SJSA1 (cell line): ENCODE results near the gene PITX3. TPM values are rescaled to one million over a fixed set of nuclear protein-coding genes. Genes with fewer than 3 reads are reported as not detected.
A peak's percentile ranks its signal among the peaks of the same experiment; 100 is the strongest.

Experiments used
- DNase-seq, 2 experiments: peaks; one replicate each; pipeline ENCODE4 v3.0.0-alpha.2; 2015 to 2020; ENCODE audit warnings: low spot score in 2 of 2, low read depth in 1 of 2
- H3K27ac ChIP-seq: fragments of 250-450 bp; sonication (Bioruptor Pico); 2 replicates; pipeline ENCODE4 v1.5.1; 2020; ENCODE audit warnings: mild to moderate bottlenecking, moderate library complexity
- H3K27me3 ChIP-seq: fragments of 250-450 bp; sonication (Bioruptor Pico); replicated peaks from 2 replicates; pipeline ENCODE4 v1.5.1; 2020; ENCODE audit warnings: mild to moderate bottlenecking, moderate library complexity
- H3K36me3 ChIP-seq: fragments of 250-450 bp; sonication (Bioruptor Pico); 2 replicates; pipeline ENCODE4 v1.5.1; 2020; ENCODE audit warnings: mild to moderate bottlenecking
- H3K4me1 ChIP-seq: fragments of 250-450 bp; sonication (Bioruptor Pico); replicated peaks from 2 replicates; pipeline ENCODE4 v1.6.1; 2021; ENCODE audit warnings: mild to moderate bottlenecking
- H3K4me3 ChIP-seq: fragments of 250-450 bp; sonication (Bioruptor Pico); 2 replicates; pipeline ENCODE4 v1.5.1; 2020; ENCODE audit warnings: mild to moderate bottlenecking
- H3K9me3 ChIP-seq: fragments of 250-450 bp; sonication (Bioruptor Pico); replicated peaks from 2 replicates; pipeline ENCODE4 v1.5.1; 2020; ENCODE audit warnings: mild to moderate bottlenecking
- total RNA-seq: library from RNA; depleted of rRNA; stranded (reverse); fragments of >200 nt; shearing (Covaris generic); gene quantifications from 2 replicates; pipeline ENCODE4 v1.2.3, GENCODE V29; 2014; rRNA removed

Gene PITX3
- not detected in 2 replicates for total RNA-seq

DNA sequence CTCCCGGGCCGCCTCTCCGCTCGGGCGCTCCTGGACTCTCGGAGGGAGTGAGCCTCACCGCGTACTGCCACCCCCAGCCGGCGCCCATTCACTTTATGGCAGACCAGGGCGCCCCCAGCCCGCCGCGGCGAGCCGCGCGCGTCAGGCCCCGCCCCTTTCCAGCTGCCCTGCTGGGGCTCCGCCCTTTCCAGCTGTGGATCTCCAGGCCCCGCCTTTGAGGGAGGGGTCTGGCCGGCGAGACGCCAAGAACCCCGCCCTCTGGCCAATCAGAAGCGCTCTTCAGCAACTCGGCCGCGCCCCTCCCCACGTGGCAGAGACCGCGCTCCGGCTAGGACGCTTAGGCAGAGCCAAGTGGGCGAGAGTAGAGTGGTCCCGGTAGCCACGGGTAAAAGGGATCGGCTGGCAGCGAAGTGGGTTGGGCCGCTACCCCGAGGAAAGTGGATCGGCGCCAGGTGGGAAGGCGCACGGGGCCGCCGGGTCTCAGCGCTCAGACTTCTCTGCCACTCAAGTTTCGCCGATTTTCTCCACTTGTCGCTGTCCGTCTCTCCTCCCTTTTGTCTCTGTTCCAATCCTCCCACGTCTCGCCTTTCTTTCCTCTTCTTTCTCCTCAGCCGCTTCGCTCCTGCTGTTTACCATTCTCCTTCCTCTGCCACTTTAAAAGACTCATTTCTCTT is at the start of gene PITX3:
TSS of gene PITX3 (minus strand) at position 69 of the 674 bp plus-strand sequence. CDS start 9,432 bp downstream, outside the sequence.
- no peak within 1 kb of the TSS for H3K27ac ChIP-seq

GRCh38 chr10:102289840-102290239 is 48.5 kb upstream of the PITX3 start:
- H3K27ac ChIP-seq = no peak overlapping the region
- peaks cover 15% of the 10 kb centered on the region for H3K36me3 ChIP-seq
- H3K4me1 ChIP-seq = peaks cover 8% of the 10 kb centered on the region
- no peak overlapping the region for H3K4me3 ChIP-seq
- H3K27me3 ChIP-seq = no peaks in the 10 kb centered on the region
- no peaks in the 10 kb centered on the region for H3K9me3 ChIP-seq
- no peak for DNase-seq

More for the DNA sequence above, at the start of gene PITX3:
- H3K4me1 ChIP-seq = peaks cover 22% of the 10 kb centered on the region
- DNase-seq = peak; percentile 90 to 92
- no peaks in the 10 kb centered on the region for H3K9me3 ChIP-seq
- H3K4me3 ChIP-seq = peak within 1 kb of the TSS; percentile 42
- no peaks in the 10 kb centered on the region; the same call in 1 of the 2 replicates for H3K36me3 ChIP-seq
- no peaks in the 10 kb centered on the region; the same call in 1 of the 2 replicates for H3K27me3 ChIP-seq

GRCh38 chr10:102289356-102289755 is 48.0 kb upstream of the PITX3 start:
- Histone ChIP-seq H3K27me3 (no peaks in the 10 kb centered on the region), H3K4me3 (no peak overlapping the region), H3K27ac (no peak overlapping the region), H3K36me3 (peaks cover 20% of the 10 kb centered on the region), H3K9me3 (no peaks in the 10 kb centered on the region), H3K4me1 (peaks cover 3% of the 10 kb centered on the region)
- DNase-seq = no peak

- Histone ChIP-seq H3K27me3 (no peaks in the 10 kb centered on the region), H3K36me3 (peaks cover 21% of the 10 kb centered on the region), H3K4me3 (no peak overlapping the region), H3K9me3 (no peaks in the 10 kb centered on the region), H3K27ac (no peak overlapping the region), H3K4me1 (no peaks in the 10 kb centered on the region)
- DNase-seq = no peak
Measured at GRCh38 chr10:102287991-102288390, 46.7 kb upstream of the PITX3 start.

GRCh38 chr10:102287538-102287937 is 46.2 kb upstream of the PITX3 start:
- Histone ChIP-seq H3K27ac (no peak overlapping the region), H3K4me1 (no peaks in the 10 kb centered on the region), H3K4me3 (no peak overlapping the region), H3K36me3 (peaks cover 24% of the 10 kb centered on the region), H3K9me3 (no peaks in the 10 kb centered on the region), H3K27me3 (no peaks in the 10 kb centered on the region)
- DNase-seq = no peak

- H3K9me3 ChIP-seq = no peaks in the 10 kb centered on the region
- no peak for DNase-seq
- H3K27me3 ChIP-seq = no peaks in the 10 kb centered on the region
- H3K27ac ChIP-seq = no peak overlapping the region
- H3K4me1 ChIP-seq = no peaks in the 10 kb centered on the region
- no peak overlapping the region for H3K4me3 ChIP-seq
- peaks cover 29% of the 10 kb centered on the region for H3K36me3 ChIP-seq
Measured at GRCh38 chr10:102286216-102286615, 44.9 kb upstream of the PITX3 start.

GRCh38 chr10:102285133-102285532 is 43.8 kb upstream of the PITX3 start:
- Histone ChIP-seq H3K4me3 (no peak overlapping the region), H3K9me3 (no peaks in the 10 kb centered on the region), H3K36me3 (peaks cover 29% of the 10 kb centered on the region), H3K27ac (no peak overlapping the region), H3K27me3 (no peaks in the 10 kb centered on the region), H3K4me1 (no peaks in the 10 kb centered on the region)
- DNase-seq = no peak

DNA sequence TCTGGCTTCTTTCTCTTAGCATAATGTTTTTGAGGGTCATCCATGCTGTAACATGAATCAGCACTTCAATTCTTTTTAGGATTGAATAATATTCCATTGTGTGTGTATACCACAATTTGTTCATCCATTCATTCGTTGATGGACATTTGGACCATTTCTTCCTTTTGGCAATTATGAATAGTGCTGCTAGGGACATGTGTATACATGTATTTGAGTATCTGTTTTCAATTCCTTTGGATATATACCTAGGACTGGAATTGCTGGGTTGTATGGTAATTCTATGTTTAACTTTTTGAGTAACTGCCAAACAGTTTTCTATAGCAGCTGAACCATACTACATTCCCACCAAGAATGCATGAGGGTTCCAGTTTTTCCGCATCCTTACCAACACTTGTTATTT is 43.2 kb upstream of the PITX3 start:
- H3K4me3 ChIP-seq = no peak overlapping the region
- no peaks in the 10 kb centered on the region for H3K9me3 ChIP-seq
- H3K27me3 ChIP-seq = no peaks in the 10 kb centered on the region
- no peak overlapping the region for H3K27ac ChIP-seq
- H3K36me3 ChIP-seq = peaks cover 29% of the 10 kb centered on the region
- no peak for DNase-seq
- no peaks in the 10 kb centered on the region for H3K4me1 ChIP-seq

DNA sequence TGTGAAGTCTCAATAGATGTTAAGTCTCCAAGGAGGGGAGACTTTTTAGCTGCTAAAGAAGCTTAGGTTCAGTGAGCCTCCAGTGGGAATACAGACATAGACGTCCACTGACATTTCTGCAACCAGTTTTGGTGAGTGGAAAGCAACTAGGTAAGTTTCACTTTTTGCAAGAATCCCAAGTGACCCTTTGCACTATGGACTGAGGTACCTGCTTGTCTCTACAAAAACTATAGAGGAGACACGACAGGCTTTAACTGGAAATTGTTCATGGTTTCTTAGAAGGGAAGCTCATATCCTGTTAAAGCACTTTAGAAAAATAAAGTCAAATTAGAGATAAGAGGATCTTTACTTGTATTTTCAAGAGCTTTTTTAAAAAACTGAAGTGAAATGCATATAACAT is 42.6 kb upstream of the PITX3 start:
- Histone ChIP-seq H3K27me3 (no peaks in the 10 kb centered on the region), H3K4me3 (no peak overlapping the region), H3K9me3 (no peaks in the 10 kb centered on the region), H3K27ac (no peak overlapping the region), H3K36me3 (peaks cover 29% of the 10 kb centered on the region), H3K4me1 (no peaks in the 10 kb centered on the region)
- DNase-seq = no peak

DNA sequence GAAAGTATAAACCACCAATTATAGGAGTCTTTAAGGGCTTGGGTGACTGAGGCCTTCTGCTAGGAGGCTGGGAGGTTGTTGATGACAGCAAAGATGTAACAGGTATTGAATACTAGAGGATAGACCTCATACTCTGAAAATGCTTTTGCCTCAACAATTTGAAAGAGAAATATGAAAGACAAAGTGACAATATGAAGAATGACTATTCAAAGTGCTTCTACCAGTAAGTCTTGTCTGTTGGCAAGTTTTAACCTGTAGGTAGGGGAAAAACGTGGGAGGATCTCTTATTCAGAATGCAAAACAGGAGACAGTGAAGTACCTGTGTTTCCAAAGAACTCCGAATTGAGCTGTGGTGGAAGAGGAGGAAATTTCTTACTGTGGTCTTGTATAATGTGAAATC is 42.2 kb upstream of the PITX3 start:
- Histone ChIP-seq H3K9me3 (no peaks in the 10 kb centered on the region), H3K4me3 (no peak overlapping the region), H3K27me3 (no peaks in the 10 kb centered on the region), H3K27ac (no peak overlapping the region), H3K4me1 (no peaks in the 10 kb centered on the region), H3K36me3 (peaks cover 33% of the 10 kb centered on the region)
- no peak for DNase-seq

DNA sequence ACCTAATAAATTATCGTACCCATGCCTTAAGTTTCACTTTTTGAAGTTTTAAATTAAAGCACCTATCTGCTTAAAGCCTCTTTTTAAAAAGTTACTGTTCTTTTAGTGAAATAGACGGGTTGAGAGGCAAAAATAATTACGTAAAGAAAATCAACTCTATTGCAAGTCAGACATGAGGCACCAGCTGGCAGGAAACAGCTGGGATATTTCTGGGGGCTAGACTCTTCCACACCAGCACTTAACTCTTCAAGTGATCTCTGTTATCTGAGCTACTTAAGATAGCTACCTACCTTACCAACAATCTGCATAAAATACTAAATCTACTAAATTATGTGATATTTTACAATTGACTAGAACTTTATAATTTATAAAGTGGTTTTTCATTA is 39.8 kb upstream of the PITX3 start:
- peaks cover 30% of the 10 kb centered on the region for H3K36me3 ChIP-seq
- no peak overlapping the region for H3K27ac ChIP-seq
- H3K4me3 ChIP-seq = no peak overlapping the region
- no peaks in the 10 kb centered on the region for H3K27me3 ChIP-seq
- no peaks in the 10 kb centered on the region for H3K4me1 ChIP-seq
- DNase-seq = no peak
- no peaks in the 10 kb centered on the region for H3K9me3 ChIP-seq

- no peak overlapping the region for H3K27ac ChIP-seq
- no peak for DNase-seq
- H3K36me3 ChIP-seq = peaks cover 29% of the 10 kb centered on the region
- no peaks in the 10 kb centered on the region for H3K9me3 ChIP-seq
- H3K4me3 ChIP-seq = no peak overlapping the region
- H3K4me1 ChIP-seq = no peaks in the 10 kb centered on the region
- no peaks in the 10 kb centered on the region for H3K27me3 ChIP-seq
Measured at GRCh38 chr10:102280397-102281101, 39.2 kb upstream of the PITX3 start.

- H3K27ac ChIP-seq = no peak overlapping the region
- peaks cover 18% of the 10 kb centered on the region for H3K36me3 ChIP-seq
- H3K4me3 ChIP-seq = no peak overlapping the region
- H3K9me3 ChIP-seq = no peaks in the 10 kb centered on the region
- no peaks in the 10 kb centered on the region for H3K4me1 ChIP-seq
- H3K27me3 ChIP-seq = no peaks in the 10 kb centered on the region
- DNase-seq = no peak
Measured at GRCh38 chr10:102279104-102279503, 37.8 kb upstream of the PITX3 start.

DNA sequence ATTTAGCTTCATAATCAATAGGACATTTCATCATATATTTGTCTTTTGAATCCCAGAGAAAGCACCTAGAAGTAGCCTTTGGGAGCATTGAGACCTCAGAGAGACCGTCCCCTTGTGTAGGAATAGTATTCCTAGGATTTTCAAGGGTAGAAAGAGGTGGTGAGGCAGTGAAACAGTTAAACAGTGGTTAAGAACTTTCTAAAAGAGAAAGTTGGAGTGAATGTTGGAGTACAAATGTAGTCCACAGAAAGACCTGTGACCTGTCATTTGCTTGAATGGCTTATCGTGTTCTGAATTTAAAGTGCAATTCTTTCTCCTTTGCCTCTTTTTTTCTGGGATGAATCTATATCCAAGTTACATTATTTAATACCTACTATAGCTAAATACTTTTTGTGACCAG is 34.0 kb upstream of the PITX3 start:
- Histone ChIP-seq H3K4me1 (no peaks in the 10 kb centered on the region), H3K9me3 (no peaks in the 10 kb centered on the region), H3K36me3 (peaks cover 16% of the 10 kb centered on the region), H3K27ac (no peak overlapping the region), H3K4me3 (no peak overlapping the region), H3K27me3 (no peaks in the 10 kb centered on the region)
- no peak for DNase-seq
